Measurements from ENCODE around the gene PXT1.
"Not testable (repeated sequence)": the region's sequence is repeated elsewhere in the genome, so short reads cannot be mapped to it uniquely, and the experiment has no call there.

Gene PXT1

GRCh38 chr6:36370638-36371037 is 72.0 kb downstream of the PXT1 start:
- no peak for DNase-seq (ENCODE audit: low read depth in 2 of 2, low spot score in 1 of 2)

GRCh38 chr6:36368921-36369865 is 73.5 kb downstream of the PXT1 start:
- DNase-seq (ENCODE audit: low read depth in 2 of 2, low spot score in 1 of 2) = no peak

- DNase-seq (ENCODE audit: low read depth in 2 of 2, low spot score in 1 of 2) = no peak
Measured at GRCh38 chr6:36368421-36368820, 74.2 kb downstream of the PXT1 start.

- DNase-seq (ENCODE audit: low read depth in 2 of 2, low spot score in 1 of 2) = no peak
Measured at GRCh38 chr6:36367743-36368142, 74.9 kb downstream of the PXT1 start.

GRCh38 chr6:36364669-36365479 is 77.8 kb downstream of the PXT1 start:
- no peak for DNase-seq (ENCODE audit: low read depth in 2 of 2, low spot score in 1 of 2)

GRCh38 chr6:36364061-36364635 is 78.5 kb downstream of the PXT1 start:
- not testable (repeated sequence) for DNase-seq (ENCODE audit: low read depth in 2 of 2, low spot score in 1 of 2)

GRCh38 chr6:36363371-36363752 is 79.3 kb downstream of the PXT1 start:
- DNase-seq (ENCODE audit: low read depth in 2 of 2, low spot score in 1 of 2) = not testable (repeated sequence)

GRCh38 chr6:36362551-36363370 is 79.9 kb downstream of the PXT1 start:
- DNase-seq (ENCODE audit: low read depth in 2 of 2, low spot score in 1 of 2) = no peak

GRCh38 chr6:36361071-36361470 is 81.6 kb downstream of the PXT1 start:
- no peak for DNase-seq (ENCODE audit: low read depth in 2 of 2, low spot score in 1 of 2)

- DNase-seq (ENCODE audit: low read depth in 2 of 2, low spot score in 1 of 2) = peak; percentile 13 to 40
Measured at GRCh38 chr6:36360241-36361054, 82.2 kb downstream of the PXT1 start.

- DNase-seq (ENCODE audit: low read depth in 2 of 2, low spot score in 1 of 2) = no peak
Measured at GRCh38 chr6:36358226-36358915, 84.3 kb downstream of the PXT1 start.

- no peak for DNase-seq (ENCODE audit: low read depth in 2 of 2, low spot score in 1 of 2)
Measured at GRCh38 chr6:36357872-36358225, 84.8 kb downstream of the PXT1 start.

- DNase-seq (ENCODE audit: low read depth in 2 of 2, low spot score in 1 of 2) = no peak
Measured at GRCh38 chr6:36355819-36356218, 86.8 kb downstream of the PXT1 start.

GRCh38 chr6:36353411-36353915 is 89.2 kb downstream of the PXT1 start:
- DNase-seq (ENCODE audit: low read depth in 2 of 2, low spot score in 1 of 2) = no peak

- DNase-seq (ENCODE audit: low read depth in 2 of 2, low spot score in 1 of 2) = no peak
Measured at GRCh38 chr6:36352477-36353157, 90.0 kb downstream of the PXT1 start.

GRCh38 chr6:36350681-36351571 is 91.7 kb downstream of the PXT1 start:
- DNase-seq (ENCODE audit: low read depth in 2 of 2, low spot score in 1 of 2) = no peak

GRCh38 chr6:36350082-36350481 is 92.6 kb downstream of the PXT1 start:
- DNase-seq (ENCODE audit: low read depth in 2 of 2, low spot score in 1 of 2) = no peak

- DNase-seq (ENCODE audit: low read depth in 2 of 2, low spot score in 1 of 2) = no peak
Measured at GRCh38 chr6:36349240-36349639, 93.4 kb downstream of the PXT1 start.

All from stimulated activated CD8-positive, alpha-beta memory T cell treated with anti-CD3 and anti-CD28 coated beads, Interleukin-4, amount 100 ng/mL, for 1 hour (primary cell).